ENCODE results near the gene CDK17. TPM values are rescaled to one million over a fixed set of nuclear protein-coding genes. Genes with fewer than 3 reads are reported as not detected.
"Not testable (repeated sequence)": the region's sequence is repeated elsewhere in the genome, so short reads cannot be mapped to it uniquely, and the experiment has no call there.

The CDK17 gene
- 10 to 100 TPM; 28.5 to 61.1 (median 45.5) TPM for total RNA-seq

GRCh38 chr12:96399919-96400630, at the start of gene CDK17:
CDK17 (minus strand) TSS chr12:96400439; CDS start chr12:96334836, 65,603 bp downstream.
- Histone ChIP-seq H3K4me1 (replicated peaks in 1 of 2) (peaks cover 2 to 25% of the 10 kb centered on the region in 2 donors), H3K4me3 (peak within 1 kb of the TSS; percentile 54 to 91 (median 73)), H3K27ac (peak within 1 kb of the TSS; percentile 93 to 97)
- in situ Hi-C loops (cut with MboI; ENCODE audit: low pct_unique_long_range_greater_than_20kb in 2 of 9, low sequenced_read_pairs in 9 of 9, unreplicated experiment in 9 of 9) = loop anchor here in 1 of 9 experiments (25.0 kb wide), 1 partner anchor 338 kb away; no protein-coding TSS in a partner anchor
- 0 to 2% (median 0%) methylated on average over 1 to 9 of the region's 112 CpGs; no CpG with 5 or more reads in 7 of the 10 experiments for WGBS, 10 experiments
- peak; percentile 51 to 79 (median 76) for ATAC-seq (replicated peaks in 6 of 8)

GRCh38 chr12:96448300-96448699, 48.1 kb upstream of the CDK17 start:
- Histone ChIP-seq H3K27ac (no peak overlapping the region), H3K4me3 (no peak overlapping the region), H3K4me1 (replicated peaks in 1 of 2) (no peaks in the 10 kb centered on the region)
- ATAC-seq (replicated peaks in 6 of 8) = no peak
- WGBS, 10 experiments = 52 to 100% (median 90%) methylated on average over 2 to 3 of the region's 3 CpGs; no CpG with 5 or more reads in 1 of the 10 experiments
- in situ Hi-C loops (cut with MboI; ENCODE audit: low pct_unique_long_range_greater_than_20kb in 2 of 9, low sequenced_read_pairs in 9 of 9, unreplicated experiment in 9 of 9) = no loop called here

GRCh38 chr12:96447256-96447655, 47.0 kb upstream of the CDK17 start:
- H3K4me1 ChIP-seq (replicated peaks in 1 of 2) = no peaks in the 10 kb centered on the region
- no peak for ATAC-seq (replicated peaks in 6 of 8)
- WGBS, 10 experiments = 60 to 100% (median 82%) methylated on average over 1 to 3 of the region's 3 CpGs; no CpG with 5 or more reads in 2 of the 10 experiments
- no peak overlapping the region for H3K27ac ChIP-seq
- in situ Hi-C loops (cut with MboI; ENCODE audit: low pct_unique_long_range_greater_than_20kb in 2 of 9, low sequenced_read_pairs in 9 of 9, unreplicated experiment in 9 of 9) = no loop called here
- H3K4me3 ChIP-seq = no peak overlapping the region

GRCh38 chr12:96445691-96446583, 45.7 kb upstream of the CDK17 start:
- in situ Hi-C loops (cut with MboI; ENCODE audit: low pct_unique_long_range_greater_than_20kb in 2 of 9, low sequenced_read_pairs in 9 of 9, unreplicated experiment in 9 of 9) = no loop called here
- ATAC-seq (replicated peaks in 6 of 8) = peak in 7 of 8 experiments; percentile 33 to 74 (median 68)
- H3K27ac ChIP-seq = no peak overlapping the region
- WGBS, 10 experiments = 11 to 100% (median 74%) methylated on average over 1 to 6 of the region's 6 CpGs
- H3K4me3 ChIP-seq = no peak overlapping the region
- H3K4me1 ChIP-seq (replicated peaks in 1 of 2) = no peaks in the 10 kb centered on the region

- ATAC-seq (replicated peaks in 6 of 8) = no peak
- Histone ChIP-seq H3K27ac (no peak overlapping the region), H3K4me3 (no peak overlapping the region), H3K4me1 (replicated peaks in 1 of 2) (no peaks in the 10 kb centered on the region)
- in situ Hi-C loops (cut with MboI; ENCODE audit: low pct_unique_long_range_greater_than_20kb in 2 of 9, low sequenced_read_pairs in 9 of 9, unreplicated experiment in 9 of 9) = no loop called here
- WGBS, 10 experiments = 90 to 100% (median 95%) methylated on average over 2 to 10 of the region's 10 CpGs
Observed at GRCh38 chr12:96444399-96444798, 44.2 kb upstream of the CDK17 start.

- H3K4me3 ChIP-seq = no peak overlapping the region
- no peak for ATAC-seq (replicated peaks in 6 of 8)
- H3K27ac ChIP-seq = no peak overlapping the region
- WGBS, 10 experiments = 40 to 100% (median 80%) methylated on average over 1 to 3 of the region's 3 CpGs; no CpG with 5 or more reads in 1 of the 10 experiments
- in situ Hi-C loops (cut with MboI; ENCODE audit: low pct_unique_long_range_greater_than_20kb in 2 of 9, low sequenced_read_pairs in 9 of 9, unreplicated experiment in 9 of 9) = no loop called here
- no peaks in the 10 kb centered on the region for H3K4me1 ChIP-seq (replicated peaks in 1 of 2)
Observed at GRCh38 chr12:96442906-96443305, 42.7 kb upstream of the CDK17 start.

GRCh38 chr12:96441816-96442215, 41.6 kb upstream of the CDK17 start:
- Histone ChIP-seq H3K27ac (no peak overlapping the region), H3K4me1 (replicated peaks in 1 of 2) (no peaks in the 10 kb centered on the region), H3K4me3 (no peak overlapping the region)
- in situ Hi-C loops (cut with MboI; ENCODE audit: low pct_unique_long_range_greater_than_20kb in 2 of 9, low sequenced_read_pairs in 9 of 9, unreplicated experiment in 9 of 9) = no loop called here
- 43 to 90% (median 69%) methylated on average over 1 to 3 of the region's 3 CpGs; no CpG with 5 or more reads in 4 of the 10 experiments for WGBS, 10 experiments
- ATAC-seq (replicated peaks in 6 of 8) = no peak

GRCh38 chr12:96438330-96438729, 38.1 kb upstream of the CDK17 start:
- Histone ChIP-seq H3K27ac (no peak overlapping the region), H3K4me3 (no peak overlapping the region), H3K4me1 (replicated peaks in 1 of 2) (no peaks in the 10 kb centered on the region)
- in situ Hi-C loops (cut with MboI; ENCODE audit: low pct_unique_long_range_greater_than_20kb in 2 of 9, low sequenced_read_pairs in 9 of 9, unreplicated experiment in 9 of 9) = no loop called here
- peak in 3 of 8 experiments; percentile 21 to 62 (median 50) for ATAC-seq (replicated peaks in 6 of 8)
- WGBS, 10 experiments = 44 to 100% (median 72%) methylated on average over 1 to 3 of the region's 3 CpGs; no CpG with 5 or more reads in 2 of the 10 experiments

- 0 to 100% (median 21%) methylated on average over 1 of the region's 1 CpG for WGBS, 10 experiments
- in situ Hi-C loops (cut with MboI; ENCODE audit: low pct_unique_long_range_greater_than_20kb in 2 of 9, low sequenced_read_pairs in 9 of 9, unreplicated experiment in 9 of 9) = no loop called here
- ATAC-seq (replicated peaks in 6 of 8) = no peak
- no peak overlapping the region for H3K4me3 ChIP-seq
- H3K27ac ChIP-seq = no peak overlapping the region
- H3K4me1 ChIP-seq (replicated peaks in 1 of 2) = no peaks in the 10 kb centered on the region
Observed at GRCh38 chr12:96437171-96437445, 36.9 kb upstream of the CDK17 start.

GRCh38 chr12:96436366-96437170, 36.3 kb upstream of the CDK17 start:
- in situ Hi-C loops (cut with MboI; ENCODE audit: low pct_unique_long_range_greater_than_20kb in 2 of 9, low sequenced_read_pairs in 9 of 9, unreplicated experiment in 9 of 9) = no loop called here
- Histone ChIP-seq H3K27ac (no peak overlapping the region), H3K4me3 (no peak overlapping the region), H3K4me1 (replicated peaks in 1 of 2) (no peaks in the 10 kb centered on the region)
- WGBS, 10 experiments = 77 to 100% (median 94%) methylated on average over 1 to 8 of the region's 8 CpGs; no CpG with 5 or more reads in 2 of the 10 experiments
- ATAC-seq (replicated peaks in 6 of 8) = no peak

GRCh38 chr12:96434107-96434506, 33.9 kb upstream of the CDK17 start:
- no peak for ATAC-seq (replicated peaks in 6 of 8)
- in situ Hi-C loops (cut with MboI; ENCODE audit: low pct_unique_long_range_greater_than_20kb in 2 of 9, low sequenced_read_pairs in 9 of 9, unreplicated experiment in 9 of 9) = no loop called here
- H3K4me3 ChIP-seq = no peak overlapping the region
- H3K4me1 ChIP-seq (replicated peaks in 1 of 2) = no peaks in the 10 kb centered on the region
- 6 to 100% (median 80%) methylated on average over 1 to 6 of the region's 6 CpGs for WGBS, 10 experiments
- no peak overlapping the region for H3K27ac ChIP-seq

- 13 to 100% (median 85%) methylated on average over 1 to 4 of the region's 4 CpGs for WGBS, 10 experiments
- in situ Hi-C loops (cut with MboI; ENCODE audit: low pct_unique_long_range_greater_than_20kb in 2 of 9, low sequenced_read_pairs in 9 of 9, unreplicated experiment in 9 of 9); H3K4me3 ChIP-seq; ATAC-seq (replicated peaks in 6 of 8); H3K27ac ChIP-seq; H3K4me1 ChIP-seq (replicated peaks in 1 of 2): not testable (repeated sequence)
Observed at GRCh38 chr12:96432496-96433321, 32.5 kb upstream of the CDK17 start.

All from motor neuron (in vitro differentiated cells).